ENCODE data around the gene CCDC43. TPM values are rescaled to one million over a fixed set of nuclear protein-coding genes. Genes with fewer than 3 reads are reported as not detected.
"Not testable (repeated sequence)": the region's sequence is repeated elsewhere in the genome, so short reads cannot be mapped to it uniquely, and the experiment has no call there.

CCDC43 gene
- polyA plus RNA-seq, 4 donors = 8.1 to 26.0 (median 15.9) TPM

- peaks cover 4 to 14% (median 5%) of the 10 kb centered on the region in 3 donors for H3K36me3 ChIP-seq (ENCODE audit: control insufficient read depth in 3 of 3, insufficient read depth in 2 of 3, low read depth in 1 of 3, low read length in 3 of 3)
- WGBS, 3 donors = 91 to 94% (median 91%) methylated on average over 2 of the region's 2 CpGs
- no peak for DNase-seq
- no peak for FAIRE-seq
- H3K27me3 ChIP-seq (ENCODE audit: control insufficient read depth in 3 of 3, insufficient read depth in 3 of 3, low read length in 3 of 3) = no peaks in the 10 kb centered on the region
- H3K27ac ChIP-seq (ENCODE audit: low read depth in 1 of 3, low read length in 2 of 3) = peak overlapping the region in 1 of 3 donors; percentile 81
- peak overlapping the region in 1 of 3 donors; percentile 96 for H3K4me3 ChIP-seq (ENCODE audit: low read depth in 1 of 3, low read length in 3 of 3)
- H3K4me1 ChIP-seq (ENCODE audit: control insufficient read depth in 3 of 3, insufficient read depth in 2 of 3, low read depth in 1 of 3, low read length in 2 of 3) = peaks cover 0 to 11% (median 0%) of the 10 kb centered on the region in 3 donors
- H3K9me3 ChIP-seq (ENCODE audit: control insufficient read depth in 2 of 2, insufficient read depth in 1 of 2, low read depth in 1 of 2, low read length in 1 of 2) = no peaks in the 10 kb centered on the region
Observed at GRCh38 chr17:44688200-44688599, 1.4 kb downstream of the CCDC43 start.

- Histone ChIP-seq H3K27me3 (ENCODE audit: control insufficient read depth in 3 of 3, insufficient read depth in 3 of 3, low read length in 3 of 3) (no peaks in the 10 kb centered on the region), H3K27ac (ENCODE audit: low read depth in 1 of 3, low read length in 2 of 3) (no peak overlapping the region), H3K9me3 (ENCODE audit: control insufficient read depth in 2 of 2, insufficient read depth in 1 of 2, low read depth in 1 of 2, low read length in 1 of 2) (no peaks in the 10 kb centered on the region), H3K36me3 (ENCODE audit: control insufficient read depth in 3 of 3, insufficient read depth in 2 of 3, low read depth in 1 of 3, low read length in 3 of 3) (peaks cover 4 to 16% (median 5%) of the 10 kb centered on the region in 3 donors), H3K4me1 (ENCODE audit: control insufficient read depth in 3 of 3, insufficient read depth in 2 of 3, low read depth in 1 of 3, low read length in 2 of 3) (peaks cover 0 to 11% (median 0%) of the 10 kb centered on the region in 3 donors), H3K4me3 (ENCODE audit: low read depth in 1 of 3, low read length in 3 of 3) (no peak overlapping the region)
- FAIRE-seq = no peak
- 88 to 97% (median 94%) methylated on average over 1 of the region's 1 CpG for WGBS, 3 donors
- no peak for DNase-seq
Observed at GRCh38 chr17:44687756-44688155, 1.8 kb downstream of the CCDC43 start.

GRCh38 chr17:44683303-44683702, 6.3 kb downstream of the CCDC43 start:
- 87 to 94% (median 89%) methylated on average over 4 of the region's 4 CpGs for WGBS, 3 donors
- H3K4me1 ChIP-seq (ENCODE audit: control insufficient read depth in 3 of 3, insufficient read depth in 2 of 3, low read depth in 1 of 3, low read length in 2 of 3); H3K9me3 ChIP-seq (ENCODE audit: control insufficient read depth in 2 of 2, insufficient read depth in 1 of 2, low read depth in 1 of 2, low read length in 1 of 2); DNase-seq; H3K27ac ChIP-seq (ENCODE audit: low read depth in 1 of 3, low read length in 2 of 3); H3K4me3 ChIP-seq (ENCODE audit: low read depth in 1 of 3, low read length in 3 of 3); H3K27me3 ChIP-seq (ENCODE audit: control insufficient read depth in 3 of 3, insufficient read depth in 3 of 3, low read length in 3 of 3); FAIRE-seq: not testable (repeated sequence)
- peaks cover 6 to 33% (median 12%) of the 10 kb centered on the region in 3 donors for H3K36me3 ChIP-seq (ENCODE audit: control insufficient read depth in 3 of 3, insufficient read depth in 2 of 3, low read depth in 1 of 3, low read length in 3 of 3)

- no peaks in the 10 kb centered on the region for H3K27me3 ChIP-seq (ENCODE audit: control insufficient read depth in 3 of 3, insufficient read depth in 3 of 3, low read length in 3 of 3)
- H3K4me3 ChIP-seq (ENCODE audit: low read depth in 1 of 3, low read length in 3 of 3) = no peak overlapping the region
- 65 to 92% (median 77%) methylated on average over 2 of the region's 2 CpGs for WGBS, 3 donors
- DNase-seq (no peak), FAIRE-seq (no peak)
- H3K4me1 ChIP-seq (ENCODE audit: control insufficient read depth in 3 of 3, insufficient read depth in 2 of 3, low read depth in 1 of 3, low read length in 2 of 3) = no peaks in the 10 kb centered on the region
- H3K27ac ChIP-seq (ENCODE audit: low read depth in 1 of 3, low read length in 2 of 3) = no peak overlapping the region
- H3K36me3 ChIP-seq (ENCODE audit: control insufficient read depth in 3 of 3, insufficient read depth in 2 of 3, low read depth in 1 of 3, low read length in 3 of 3) = peaks cover 2 to 20% (median 6%) of the 10 kb centered on the region in 3 donors
- no peaks in the 10 kb centered on the region for H3K9me3 ChIP-seq (ENCODE audit: control insufficient read depth in 2 of 2, insufficient read depth in 1 of 2, low read depth in 1 of 2, low read length in 1 of 2)
Observed at GRCh38 chr17:44677136-44677535, 12.4 kb downstream of the CCDC43 start.

GRCh38 chr17:44673893-44674292, 15.7 kb downstream of the CCDC43 start:
- 83 to 90% (median 84%) methylated on average over 2 of the region's 2 CpGs for WGBS, 3 donors
- FAIRE-seq (no peak), DNase-seq (no peak)
- H3K36me3 ChIP-seq (ENCODE audit: control insufficient read depth in 3 of 3, insufficient read depth in 2 of 3, low read depth in 1 of 3, low read length in 3 of 3) = peaks cover 1 to 3% (median 2%) of the 10 kb centered on the region in 3 donors
- no peaks in the 10 kb centered on the region for H3K9me3 ChIP-seq (ENCODE audit: control insufficient read depth in 2 of 2, insufficient read depth in 1 of 2, low read depth in 1 of 2, low read length in 1 of 2)
- H3K4me3 ChIP-seq (ENCODE audit: low read depth in 1 of 3, low read length in 3 of 3) = no peak overlapping the region
- no peak overlapping the region for H3K27ac ChIP-seq (ENCODE audit: low read depth in 1 of 3, low read length in 2 of 3)
- no peaks in the 10 kb centered on the region for H3K27me3 ChIP-seq (ENCODE audit: control insufficient read depth in 3 of 3, insufficient read depth in 3 of 3, low read length in 3 of 3)
- no peaks in the 10 kb centered on the region for H3K4me1 ChIP-seq (ENCODE audit: control insufficient read depth in 3 of 3, insufficient read depth in 2 of 3, low read depth in 1 of 3, low read length in 2 of 3)

GRCh38 chr17:44672479-44673093, 17.0 kb downstream of the CCDC43 start:
- DNase-seq (peak in 1 of 2 donors; percentile 7), FAIRE-seq (no peak)
- H3K9me3 ChIP-seq (ENCODE audit: control insufficient read depth in 2 of 2, insufficient read depth in 1 of 2, low read depth in 1 of 2, low read length in 1 of 2) = no peaks in the 10 kb centered on the region

GRCh38 chr17:44666006-44666405, 23.6 kb downstream of the CCDC43 start:
- 94 to 100% (median 98%) methylated on average over 1 of the region's 1 CpG for WGBS, 3 donors
- Histone ChIP-seq H3K9me3 (ENCODE audit: control insufficient read depth in 2 of 2, insufficient read depth in 1 of 2, low read depth in 1 of 2, low read length in 1 of 2) (no peaks in the 10 kb centered on the region), H3K4me1 (ENCODE audit: control insufficient read depth in 3 of 3, insufficient read depth in 2 of 3, low read depth in 1 of 3, low read length in 2 of 3) (no peaks in the 10 kb centered on the region), H3K36me3 (ENCODE audit: control insufficient read depth in 3 of 3, insufficient read depth in 2 of 3, low read depth in 1 of 3, low read length in 3 of 3) (no peaks in the 10 kb centered on the region), H3K27me3 (ENCODE audit: control insufficient read depth in 3 of 3, insufficient read depth in 3 of 3, low read length in 3 of 3) (no peaks in the 10 kb centered on the region), H3K4me3 (ENCODE audit: low read depth in 1 of 3, low read length in 3 of 3) (no peak overlapping the region), H3K27ac (ENCODE audit: low read depth in 1 of 3, low read length in 2 of 3) (no peak overlapping the region)
- DNase-seq = no peak
- FAIRE-seq = no peak

More at GRCh38 chr17:44672479-44673093, 17.0 kb downstream of the CCDC43 start:
- H3K36me3 ChIP-seq (ENCODE audit: control insufficient read depth in 3 of 3, insufficient read depth in 2 of 3, low read depth in 1 of 3, low read length in 3 of 3) = peaks cover 0 to 3% (median 0%) of the 10 kb centered on the region in 3 donors
- no peak overlapping the region for H3K27ac ChIP-seq (ENCODE audit: low read depth in 1 of 3, low read length in 2 of 3)
- no peaks in the 10 kb centered on the region for H3K27me3 ChIP-seq (ENCODE audit: control insufficient read depth in 3 of 3, insufficient read depth in 3 of 3, low read length in 3 of 3)
- H3K4me3 ChIP-seq (ENCODE audit: low read depth in 1 of 3, low read length in 3 of 3) = no peak overlapping the region
- H3K4me1 ChIP-seq (ENCODE audit: control insufficient read depth in 3 of 3, insufficient read depth in 2 of 3, low read depth in 1 of 3, low read length in 2 of 3) = no peaks in the 10 kb centered on the region

GRCh38 chr17:44664867-44665266, 24.7 kb downstream of the CCDC43 start:
- H3K4me3 ChIP-seq (ENCODE audit: low read depth in 1 of 3, low read length in 3 of 3) = no peak overlapping the region
- H3K36me3 ChIP-seq (ENCODE audit: control insufficient read depth in 3 of 3, insufficient read depth in 2 of 3, low read depth in 1 of 3, low read length in 3 of 3) = no peaks in the 10 kb centered on the region
- no peaks in the 10 kb centered on the region for H3K9me3 ChIP-seq (ENCODE audit: control insufficient read depth in 2 of 2, insufficient read depth in 1 of 2, low read depth in 1 of 2, low read length in 1 of 2)
- 88 to 95% (median 94%) methylated on average over 1 of the region's 1 CpG for WGBS, 3 donors
- no peak for FAIRE-seq
- no peak overlapping the region for H3K27ac ChIP-seq (ENCODE audit: low read depth in 1 of 3, low read length in 2 of 3)
- DNase-seq = no peak
- no peaks in the 10 kb centered on the region for H3K4me1 ChIP-seq (ENCODE audit: control insufficient read depth in 3 of 3, insufficient read depth in 2 of 3, low read depth in 1 of 3, low read length in 2 of 3)
- no peaks in the 10 kb centered on the region for H3K27me3 ChIP-seq (ENCODE audit: control insufficient read depth in 3 of 3, insufficient read depth in 3 of 3, low read length in 3 of 3)

GRCh38 chr17:44663095-44663494, 26.5 kb downstream of the CCDC43 start:
- Histone ChIP-seq H3K4me3 (ENCODE audit: low read depth in 1 of 3, low read length in 3 of 3) (no peak overlapping the region), H3K27ac (ENCODE audit: low read depth in 1 of 3, low read length in 2 of 3) (no peak overlapping the region), H3K9me3 (ENCODE audit: control insufficient read depth in 2 of 2, insufficient read depth in 1 of 2, low read depth in 1 of 2, low read length in 1 of 2) (no peaks in the 10 kb centered on the region), H3K36me3 (ENCODE audit: control insufficient read depth in 3 of 3, insufficient read depth in 2 of 3, low read depth in 1 of 3, low read length in 3 of 3) (no peaks in the 10 kb centered on the region), H3K4me1 (ENCODE audit: control insufficient read depth in 3 of 3, insufficient read depth in 2 of 3, low read depth in 1 of 3, low read length in 2 of 3) (no peaks in the 10 kb centered on the region), H3K27me3 (ENCODE audit: control insufficient read depth in 3 of 3, insufficient read depth in 3 of 3, low read length in 3 of 3) (peaks cover 0 to 5% (median 0%) of the 10 kb centered on the region in 3 donors)
- no peak for DNase-seq
- no peak for FAIRE-seq
- WGBS, 3 donors = 74 to 86% (median 77%) methylated on average over 1 of the region's 1 CpG

Measured in small intestine (tissue), 7 donors.